ENCODE measurements around the gene STAT3. TPM values are rescaled to one million over a fixed set of nuclear protein-coding genes. Genes with fewer than 3 reads are reported as not detected.

STAT3 gene
- total and polyA plus RNA-seq, 2 experiments from 2014 or later, result 82.1 to 82.7 TPM

DNA sequence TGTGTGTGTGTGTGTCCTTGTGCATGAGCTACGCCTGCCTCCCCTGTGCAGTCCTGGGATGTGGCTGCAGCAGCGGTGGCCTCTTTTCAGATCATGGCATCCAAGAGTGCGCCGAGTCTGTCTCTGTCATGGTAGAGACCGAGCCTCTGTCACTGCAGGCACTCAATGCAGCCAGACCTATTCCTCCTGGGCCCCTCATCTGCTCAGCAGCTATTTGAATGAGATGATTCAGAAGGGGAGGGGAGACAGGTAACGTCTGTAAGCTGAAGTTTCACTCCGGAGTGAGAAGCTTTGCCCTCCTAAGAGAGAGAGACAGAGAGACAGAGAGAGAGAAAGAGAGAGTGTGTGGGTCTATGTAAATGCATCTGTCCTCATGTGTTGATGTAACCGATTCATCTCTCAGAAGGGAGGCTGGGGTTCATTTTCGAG, 77.4 kb downstream of the STAT3 start:
- no peaks in the 10 kb centered on the region for H3K9me3 ChIP-seq (ENCODE audit: low read depth)
- no peak overlapping the region for H3K4me3 ChIP-seq
- H3K27me3 ChIP-seq, result no peaks in the 10 kb centered on the region
- H3K4me1 ChIP-seq (ENCODE audit: low read depth), result peaks cover 21% of the 10 kb centered on the region
- no peak for DNase-seq (ENCODE audit: low read depth in 1 of 2, low spot score in 1 of 2)
- H3K36me3 ChIP-seq, result peaks cover 4% of the 10 kb centered on the region
- peak overlapping the region; percentile 59 for H3K27ac ChIP-seq
- TF ChIP-seq, protein P1, sequence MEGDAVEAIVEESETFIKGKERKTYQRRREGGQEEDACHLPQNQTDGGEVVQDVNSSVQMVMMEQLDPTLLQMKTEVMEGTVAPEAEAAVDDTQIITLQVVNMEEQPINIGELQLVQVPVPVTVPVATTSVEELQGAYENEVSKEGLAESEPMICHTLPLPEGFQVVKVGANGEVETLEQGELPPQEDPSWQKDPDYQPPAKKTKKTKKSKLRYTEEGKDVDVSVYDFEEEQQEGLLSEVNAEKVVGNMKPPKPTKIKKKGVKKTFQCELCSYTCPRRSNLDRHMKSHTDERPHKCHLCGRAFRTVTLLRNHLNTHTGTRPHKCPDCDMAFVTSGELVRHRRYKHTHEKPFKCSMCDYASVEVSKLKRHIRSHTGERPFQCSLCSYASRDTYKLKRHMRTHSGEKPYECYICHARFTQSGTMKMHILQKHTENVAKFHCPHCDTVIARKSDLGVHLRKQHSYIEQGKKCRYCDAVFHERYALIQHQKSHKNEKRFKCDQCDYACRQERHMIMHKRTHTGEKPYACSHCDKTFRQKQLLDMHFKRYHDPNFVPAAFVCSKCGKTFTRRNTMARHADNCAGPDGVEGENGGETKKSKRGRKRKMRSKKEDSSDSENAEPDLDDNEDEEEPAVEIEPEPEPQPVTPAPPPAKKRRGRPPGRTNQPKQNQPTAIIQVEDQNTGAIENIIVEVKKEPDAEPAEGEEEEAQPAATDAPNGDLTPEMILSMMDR (IDR thresholded peaks at IDR 0.05; ENCODE audit: low read depth, low read length), result no peak

DNA sequence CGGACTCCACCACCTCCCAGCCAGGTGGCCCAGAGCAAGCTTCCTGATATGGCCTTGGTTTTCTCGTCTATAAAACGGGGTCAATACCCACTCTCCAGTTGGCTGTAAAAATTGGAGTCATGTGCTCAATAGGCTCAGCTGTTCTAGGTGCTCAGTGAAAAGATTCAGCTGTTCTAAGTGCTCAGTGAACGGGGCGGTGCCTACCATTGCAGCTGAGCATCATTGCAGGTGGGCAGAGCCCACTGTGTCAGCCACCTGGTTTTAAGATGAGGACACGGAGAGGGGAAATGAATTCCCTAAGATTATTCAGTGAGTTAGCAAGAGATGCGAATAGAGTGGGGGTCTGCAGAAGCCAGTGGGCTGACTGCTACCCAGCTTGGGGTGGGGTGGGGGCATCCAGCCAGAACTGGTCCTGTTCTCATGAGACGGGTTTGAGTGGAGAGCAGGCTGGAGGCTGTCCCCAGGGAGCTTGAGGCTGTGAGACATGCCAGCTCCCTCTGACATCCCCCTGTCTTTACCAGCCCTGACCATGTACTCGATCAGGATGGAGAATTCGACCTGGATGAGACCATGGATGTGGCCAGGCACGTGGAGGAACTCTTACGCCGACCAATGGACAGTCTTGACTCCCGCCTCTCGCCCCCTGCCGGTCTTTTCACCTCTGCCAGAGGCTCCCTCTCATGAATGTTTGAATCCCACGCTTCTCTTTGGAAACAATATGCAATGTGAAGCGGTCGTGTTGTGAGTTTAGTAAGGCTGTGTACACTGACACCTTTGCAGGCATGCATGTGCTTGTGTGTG, 78.1 kb downstream of the STAT3 start:
- no peak for DNase-seq (ENCODE audit: low read depth in 1 of 2, low spot score in 1 of 2)
- Histone ChIP-seq H3K27ac (no peak overlapping the region), H3K4me1 (ENCODE audit: low read depth) (peaks cover 21% of the 10 kb centered on the region), H3K27me3 (no peaks in the 10 kb centered on the region), H3K9me3 (ENCODE audit: low read depth) (no peaks in the 10 kb centered on the region), H3K36me3 (no peaks in the 10 kb centered on the region), H3K4me3 (no peak overlapping the region)
- TF ChIP-seq, protein P1 (IDR thresholded peaks at IDR 0.05; ENCODE audit: low read depth, low read length), result peak; percentile 18

DNA sequence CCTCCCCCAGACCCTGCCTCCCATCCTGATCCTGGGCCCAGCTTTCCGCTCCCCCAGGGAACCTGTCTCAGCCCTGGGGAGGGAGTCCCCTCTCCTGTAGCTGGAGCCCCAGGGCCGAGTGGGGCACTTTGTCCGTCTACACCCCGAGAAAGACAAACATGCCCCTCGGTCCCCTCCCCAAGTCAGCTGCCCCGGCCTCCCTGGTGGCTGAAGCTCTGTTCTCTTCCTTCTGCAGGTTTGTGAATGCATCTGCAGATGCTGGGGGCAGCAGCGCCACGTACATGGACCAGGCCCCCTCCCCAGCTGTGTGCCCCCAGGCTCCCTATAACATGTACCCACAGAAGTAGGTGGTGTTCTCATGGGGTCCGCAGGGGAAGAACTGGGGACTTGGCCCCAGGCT, 79.1 kb downstream of the STAT3 start:
- no peaks in the 10 kb centered on the region for H3K27me3 ChIP-seq
- peaks cover 21% of the 10 kb centered on the region for H3K4me1 ChIP-seq (ENCODE audit: low read depth)
- no peak overlapping the region for H3K27ac ChIP-seq
- no peak for DNase-seq (ENCODE audit: low read depth in 1 of 2, low spot score in 1 of 2)
- no peaks in the 10 kb centered on the region for H3K36me3 ChIP-seq
- no peak overlapping the region for H3K4me3 ChIP-seq
- TF ChIP-seq, protein P1 (IDR thresholded peaks at IDR 0.05; ENCODE audit: low read depth, low read length), result no peak
- H3K9me3 ChIP-seq (ENCODE audit: low read depth), result no peaks in the 10 kb centered on the region

DNA sequence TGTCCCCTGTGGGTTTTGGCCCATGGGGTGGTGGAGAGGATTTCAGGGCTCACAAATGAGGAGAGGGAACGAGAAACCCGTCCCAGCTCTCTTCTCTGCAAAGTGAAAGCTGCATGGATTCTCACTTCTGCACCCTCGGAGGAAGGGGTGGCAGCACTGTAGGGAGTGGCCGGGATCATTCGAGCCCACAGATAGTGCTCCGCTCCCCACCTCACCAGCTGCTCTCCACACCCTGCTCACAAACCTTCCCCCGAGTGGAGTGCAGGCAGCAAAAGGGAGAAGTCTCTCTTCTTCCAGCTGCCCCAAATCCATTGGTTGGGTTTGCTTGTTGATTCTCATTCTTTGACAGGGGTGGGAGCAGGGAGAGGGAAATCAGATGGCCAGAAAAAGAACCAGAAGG, 79.8 kb downstream of the STAT3 start:
- Histone ChIP-seq H3K27ac (no peak overlapping the region), H3K27me3 (no peaks in the 10 kb centered on the region), H3K4me1 (ENCODE audit: low read depth) (peaks cover 20% of the 10 kb centered on the region), H3K36me3 (no peaks in the 10 kb centered on the region), H3K9me3 (ENCODE audit: low read depth) (no peaks in the 10 kb centered on the region), H3K4me3 (no peak overlapping the region)
- DNase-seq (ENCODE audit: low read depth in 1 of 2, low spot score in 1 of 2), result no peak
- TF ChIP-seq, protein P1 (IDR thresholded peaks at IDR 0.05; ENCODE audit: low read depth, low read length), result no peak

DNA sequence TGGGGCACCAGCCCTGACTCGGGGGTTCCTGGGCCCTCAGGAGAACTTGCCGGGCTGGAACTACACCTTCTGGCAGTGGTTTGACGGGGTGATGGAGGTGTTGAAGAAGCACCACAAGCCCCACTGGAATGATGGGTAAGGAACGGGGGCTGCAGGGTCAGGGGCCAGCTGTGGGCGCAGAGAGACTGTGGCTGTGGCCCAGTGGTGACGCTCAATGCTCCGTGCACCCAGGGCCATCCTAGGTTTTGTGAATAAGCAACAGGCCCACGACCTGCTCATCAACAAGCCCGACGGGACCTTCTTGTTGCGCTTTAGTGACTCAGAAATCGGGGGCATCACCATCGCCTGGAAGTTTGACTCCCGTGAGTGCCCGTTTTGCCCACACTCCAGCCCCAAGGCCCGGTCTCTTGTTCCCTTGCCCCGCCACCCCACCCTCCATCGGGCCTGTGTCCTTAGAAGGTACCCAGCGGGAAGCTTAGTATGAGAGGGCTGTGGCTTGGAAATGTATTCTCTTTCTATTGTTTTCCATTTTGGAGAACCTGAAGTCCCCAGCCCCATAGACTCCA, 80.8 kb downstream of the STAT3 start:
- Histone ChIP-seq H3K27ac (no peak overlapping the region), H3K4me3 (no peak overlapping the region), H3K27me3 (no peaks in the 10 kb centered on the region), H3K36me3 (no peaks in the 10 kb centered on the region), H3K9me3 (ENCODE audit: low read depth) (no peaks in the 10 kb centered on the region), H3K4me1 (ENCODE audit: low read depth) (peaks cover 10% of the 10 kb centered on the region)
- no peak for DNase-seq (ENCODE audit: low read depth in 1 of 2, low spot score in 1 of 2)
- TF ChIP-seq, protein P1 (IDR thresholded peaks at IDR 0.05; ENCODE audit: low read depth, low read length), result no peak
